ENCODE measurements around the gene EIPR1.

- TF ChIP-seq CTCF (IDR thresholded peaks at IDR 0.05; ENCODE audit: extremely low read depth in 1 of 2, insufficient read depth in 1 of 2, low read depth in 1 of 2, low read length in 2 of 2) = no peak
- no peak for TF ChIP-seq MAX (IDR thresholded peaks at IDR 0.05; ENCODE audit: insufficient read depth, insufficient read length)
Observed at GRCh38 chr2:3356799-3357198, 20.8 kb downstream of the EIPR1 start.
